NCI-H510A (cell line): Measurements from ENCODE around the gene IL17RD.
A peak's percentile ranks its signal among the peaks of the same experiment; 100 is the strongest.
"Not testable (repeated sequence)": the region's sequence is repeated elsewhere in the genome, so short reads cannot be mapped to it uniquely, and the experiment has no call there.

Source experiments
- DNase-seq: peaks from one replicate; lab custom pipeline; 2025; lab: John Stamatoyannopoulos, UW

Gene IL17RD

GRCh38 chr3:57093489-57093888, 71.7 kb downstream of the IL17RD start:
- no peak for DNase-seq

GRCh38 chr3:57091521-57092273, 73.5 kb downstream of the IL17RD start:
- no peak for DNase-seq

- DNase-seq: no peak
Observed at GRCh38 chr3:57089043-57089442, 76.1 kb downstream of the IL17RD start.

GRCh38 chr3:57088503-57088902, 76.7 kb downstream of the IL17RD start:
- no peak for DNase-seq

- DNase-seq: no peak
Observed at GRCh38 chr3:57087361-57088092, 77.6 kb downstream of the IL17RD start.

GRCh38 chr3:57086201-57086600, 79.0 kb downstream of the IL17RD start:
- no peak for DNase-seq

GRCh38 chr3:57085211-57085610, 79.9 kb downstream of the IL17RD start:
- no peak for DNase-seq

- DNase-seq: not testable (repeated sequence)
Observed at GRCh38 chr3:57083266-57083995, 81.7 kb downstream of the IL17RD start.

- no peak for DNase-seq
Observed at GRCh38 chr3:57082481-57082880, 82.7 kb downstream of the IL17RD start.

- DNase-seq: no peak
Observed at GRCh38 chr3:57081173-57081572, 84.0 kb downstream of the IL17RD start.

- DNase-seq: no peak
Observed at GRCh38 chr3:57080171-57080570, 85.0 kb downstream of the IL17RD start.

- DNase-seq: no peak
Observed at GRCh38 chr3:57079474-57079831, 85.7 kb downstream of the IL17RD start.

GRCh38 chr3:57078635-57079473, 86.3 kb downstream of the IL17RD start:
- peak; percentile 8 for DNase-seq

- no peak for DNase-seq
Observed at GRCh38 chr3:57078344-57078634, 86.9 kb downstream of the IL17RD start.

GRCh38 chr3:57077630-57078343, 87.4 kb downstream of the IL17RD start:
- no peak for DNase-seq

- DNase-seq: no peak
Observed at GRCh38 chr3:57076422-57076951, 88.7 kb downstream of the IL17RD start.

- DNase-seq: no peak
Observed at GRCh38 chr3:57074135-57074534, 91.0 kb downstream of the IL17RD start.

GRCh38 chr3:57073628-57074027, 91.5 kb downstream of the IL17RD start:
- no peak for DNase-seq

GRCh38 chr3:57069503-57069902, 95.7 kb downstream of the IL17RD start:
- no peak for DNase-seq

GRCh38 chr3:57068437-57069089, 96.6 kb downstream of the IL17RD start:
- no peak for DNase-seq

GRCh38 chr3:57066471-57066870, 98.7 kb downstream of the IL17RD start:
- DNase-seq: no peak
